Measurements from ENCODE around the gene TM9SF4.
"Not testable (repeated sequence)": the region's sequence is repeated elsewhere in the genome, so short reads cannot be mapped to it uniquely, and the experiment has no call there.

The TM9SF4 gene

GRCh38 chr20:32191873-32192272 lies 82.4 kb downstream of the TM9SF4 start:
- no peak for DNase-seq

- no peak for DNase-seq
Observed at GRCh38 chr20:32192698-32193097, 83.2 kb downstream of the TM9SF4 start.

- DNase-seq, result not testable (repeated sequence)
Observed at GRCh38 chr20:32193336-32193735, 83.8 kb downstream of the TM9SF4 start.

GRCh38 chr20:32193996-32194395 lies 84.5 kb downstream of the TM9SF4 start:
- no peak for DNase-seq

GRCh38 chr20:32195581-32195980 lies 86.1 kb downstream of the TM9SF4 start:
- DNase-seq, result no peak

- not testable (repeated sequence) for DNase-seq
Observed at GRCh38 chr20:32196613-32197012, 87.1 kb downstream of the TM9SF4 start.

- DNase-seq, result not testable (repeated sequence)
Observed at GRCh38 chr20:32197136-32197535, 87.6 kb downstream of the TM9SF4 start.

- no peak for DNase-seq
Observed at GRCh38 chr20:32199006-32199405, 89.5 kb downstream of the TM9SF4 start.

GRCh38 chr20:32201296-32201976 lies 91.9 kb downstream of the TM9SF4 start:
- DNase-seq, result no peak

- DNase-seq, result no peak
Observed at GRCh38 chr20:32201977-32202363, 92.5 kb downstream of the TM9SF4 start.

- DNase-seq, result no peak
Observed at GRCh38 chr20:32203356-32204204, 94.1 kb downstream of the TM9SF4 start.

- DNase-seq, result no peak
Observed at GRCh38 chr20:32204205-32205109, 94.9 kb downstream of the TM9SF4 start.

GRCh38 chr20:32205110-32205842 lies 95.8 kb downstream of the TM9SF4 start:
- no peak for DNase-seq

- DNase-seq, result no peak
Observed at GRCh38 chr20:32205843-32206759, 96.6 kb downstream of the TM9SF4 start.

GRCh38 chr20:32206760-32207625 lies 97.5 kb downstream of the TM9SF4 start:
- peak; percentile 65 for DNase-seq

GRCh38 chr20:32207626-32208498 lies 98.3 kb downstream of the TM9SF4 start, which contains the start of the genes PLAGL2 and POFUT1:
PLAGL2 (minus strand) TSS chr20:32207743; CDS start chr20:32202178, 5,565 bp downstream.
POFUT1 (plus strand) TSS chr20:32207880; CDS start chr20:32207942, 62 bp downstream.
- DNase-seq, result peak; percentile 92

GRCh38 chr20:32208499-32209154 lies 99.1 kb downstream of the TM9SF4 start:
- DNase-seq, result no peak

GRCh38 chr20:32209850-32210605 lies 100.5 kb downstream of the TM9SF4 start:
- DNase-seq, result no peak
